Keratinocyte (primary cell): ENCODE results near the gene RASGEF1C.

Experiments used
- EZH2 ChIP-seq: IDR thresholded peaks from one replicate; pipeline ENCODE4 v1.6.1; 2012; ENCODE audit warnings: inconsistent platforms, mild to moderate bottlenecking, low read length, moderate library complexity
- TF ChIP-seq, protein P1 (sequence below), 3 experiments: IDR thresholded peaks in 1 of 3; conservative IDR thresholded peaks in 1 of 3; optimal IDR thresholded peaks in 1 of 3; 2 replicates in 2 of 3; 3 replicates in 1 of 3; pipeline versions ENCODE3 to v1.5.1; 2011; ENCODE audit warnings: low read length in 3 of 3, mild to moderate bottlenecking in 3 of 3, moderate library complexity in 2 of 3, control low read depth in 1 of 3, inconsistent platforms in 1 of 3; ENCODE audit not compliant: insufficient read depth in 2 of 3; ENCODE audit errors: extremely low read depth in 1 of 3

DNA sequence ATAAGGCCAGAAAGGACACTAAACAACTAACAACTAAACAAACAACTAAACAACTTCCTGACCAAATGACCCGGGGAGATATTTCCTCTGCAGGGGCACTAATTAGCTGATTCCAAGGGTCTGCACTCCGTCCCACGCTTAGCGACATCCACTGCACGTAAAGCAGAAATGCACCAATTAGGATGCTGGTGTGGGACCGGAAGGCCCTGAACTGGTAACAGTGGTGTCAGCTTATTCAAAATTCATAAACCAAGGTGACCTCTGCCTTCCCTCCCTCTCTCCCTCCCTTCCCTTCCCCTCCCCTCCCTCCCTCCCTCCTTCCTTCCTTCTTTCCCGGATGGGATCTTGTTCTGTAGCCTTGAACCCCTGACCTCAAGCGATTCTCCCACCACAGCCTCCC, 9.6 kb downstream of the RASGEF1C start:
- TF ChIP-seq, protein P1, sequence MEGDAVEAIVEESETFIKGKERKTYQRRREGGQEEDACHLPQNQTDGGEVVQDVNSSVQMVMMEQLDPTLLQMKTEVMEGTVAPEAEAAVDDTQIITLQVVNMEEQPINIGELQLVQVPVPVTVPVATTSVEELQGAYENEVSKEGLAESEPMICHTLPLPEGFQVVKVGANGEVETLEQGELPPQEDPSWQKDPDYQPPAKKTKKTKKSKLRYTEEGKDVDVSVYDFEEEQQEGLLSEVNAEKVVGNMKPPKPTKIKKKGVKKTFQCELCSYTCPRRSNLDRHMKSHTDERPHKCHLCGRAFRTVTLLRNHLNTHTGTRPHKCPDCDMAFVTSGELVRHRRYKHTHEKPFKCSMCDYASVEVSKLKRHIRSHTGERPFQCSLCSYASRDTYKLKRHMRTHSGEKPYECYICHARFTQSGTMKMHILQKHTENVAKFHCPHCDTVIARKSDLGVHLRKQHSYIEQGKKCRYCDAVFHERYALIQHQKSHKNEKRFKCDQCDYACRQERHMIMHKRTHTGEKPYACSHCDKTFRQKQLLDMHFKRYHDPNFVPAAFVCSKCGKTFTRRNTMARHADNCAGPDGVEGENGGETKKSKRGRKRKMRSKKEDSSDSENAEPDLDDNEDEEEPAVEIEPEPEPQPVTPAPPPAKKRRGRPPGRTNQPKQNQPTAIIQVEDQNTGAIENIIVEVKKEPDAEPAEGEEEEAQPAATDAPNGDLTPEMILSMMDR (optimal IDR thresholded peaks at IDR 0.05 in 1 of 3, IDR thresholded peaks at IDR 0.05 in 1 of 3, conservative IDR thresholded peaks at IDR 0.05 in 1 of 3; ENCODE audit: extremely low read depth in 1 of 3, insufficient read depth in 2 of 3, low read length in 3 of 3): no peak
- TF ChIP-seq EZH2: no peak
